Panc1 (cell line): ENCODE results near the gene FOXK1. TPM values are rescaled to one million over a fixed set of nuclear protein-coding genes. Genes with fewer than 3 reads are reported as not detected.

Experiments
- ATAC-seq: fragments of 200-7000 bp; cut with Tn5 transposase; 2 replicates; pipeline ENCODE4 v1.9.1; 2020; ENCODE audit warnings: mild to moderate bottlenecking, moderate library complexity
- BruUV-seq: library from RNA; stranded (reverse); fragments of 400-500 nt; replicated peaks from 2 replicates; lab custom pipeline; 2021; lab: Mats Ljungman, UMichigan
- CTCF ChIA-PET: fragments of 300-600 bp; sonication (Branson Sonifier 250); formaldehyde crosslinking; loops from one replicate; lab custom pipeline; 2022; ENCODE audit warnings: antibody characterized with exemption; lab: Charles Lee
- POLR2A ChIA-PET: fragments of 300-600 bp; sonication (Branson Sonifier 250); formaldehyde crosslinking; loops from one replicate; lab custom pipeline; 2022; ENCODE audit warnings: antibody characterized with exemption; lab: Charles Lee
- DNase-seq: peaks from one replicate; pipeline ENCODE4 v3.0.0-alpha.2; 2010; ENCODE audit warnings: low read depth, low spot score
- H3K27ac ChIP-seq: 2 replicates; pipeline ENCODE4 v1.5.1; 2011; ENCODE audit warnings: mild to moderate bottlenecking, low read length, inconsistent platforms
- H3K27me3 ChIP-seq: fragments of 200-500 bp; sonication (Bioruptor generic); 2 replicates; pipeline ENCODE4 v1.6.0; 2014; ENCODE audit warnings: low read length, inconsistent platforms; ENCODE audit not compliant: control insufficient read depth, insufficient read depth
- H3K36me3 ChIP-seq: fragments of 200-500 bp; sonication (Bioruptor generic); 2 replicates; pipeline ENCODE4 v1.5.1; 2014; ENCODE audit warnings: inconsistent platforms, mild to moderate bottlenecking, low read length, moderate library complexity; ENCODE audit not compliant: control insufficient read depth, insufficient read depth
- H3K4me1 ChIP-seq: 2 replicates; pipeline ENCODE4 v1.5.1; 2011; ENCODE audit warnings: inconsistent platforms, mild to moderate bottlenecking, low read length, moderate library complexity; ENCODE audit not compliant: control insufficient read depth, insufficient read depth
- H3K4me3 ChIP-seq, 2 experiments: 2 replicates each; pipeline ENCODE4 v1.5.1; 2011 to 2012; ENCODE audit warnings: low read depth in 2 of 2, low read length in 2 of 2, mild to moderate bottlenecking in 2 of 2, inconsistent platforms in 1 of 2, moderate library complexity in 1 of 2
- H3K9me3 ChIP-seq: fragments of 200-500 bp; sonication (Bioruptor generic); 2 replicates; pipeline ENCODE4 v1.5.1; 2014; ENCODE audit warnings: low read depth, mild to moderate bottlenecking, inconsistent platforms, low read length, moderate library complexity; ENCODE audit not compliant: control insufficient read depth, insufficient read depth
- POLR2AphosphoS5 ChIP-seq: IDR thresholded peaks from 2 replicates; pipeline ENCODE4 v1.6.1; 2012; ENCODE audit warnings: mild to moderate bottlenecking, low read depth, low read length, moderate library complexity
- REST ChIP-seq, 2 experiments: IDR thresholded peaks; 2 replicates each; pipeline ENCODE4 v1.6.1; 2011 to 2012; ENCODE audit warnings: low read depth in 2 of 2, control low read depth in 1 of 2, low read length in 1 of 2, mild to moderate bottlenecking in 1 of 2, moderate library complexity in 1 of 2; ENCODE audit not compliant: insufficient read depth in 1 of 2
- SIN3A ChIP-seq: IDR thresholded peaks from 2 replicates; pipeline ENCODE4 v1.6.1; 2012; ENCODE audit warnings: low read depth, mild to moderate bottlenecking, low read length, moderate library complexity, borderline replicate concordance; ENCODE audit not compliant: insufficient read depth
- TCF7L2 ChIP-seq: IDR thresholded peaks from 2 replicates; pipeline ENCODE4 v1.6.1; 2011; ENCODE audit warnings: mild to moderate bottlenecking, low read depth, low read length, inconsistent platforms
- in situ Hi-C: cut with HindIII; loops from 2 replicates; pipeline ENCODE4 v1.10.0; 2016; ENCODE audit warnings: low sequenced_read_pairs, low pct_unique_long_range_greater_than_20kb
- intact Hi-C: fragments of 100-400 bp; cut with micrococcal nuclease; formaldehyde crosslinking; loops from one replicate; pipeline ENCODE4 v1.10.0; 2022; ENCODE audit not compliant: unreplicated experiment
- total RNA-seq: library from RNA; stranded (reverse); gene quantifications from one replicate; pipeline ENCODE4 v1.2.1, GENCODE V29; 2021; ENCODE audit not compliant: unreplicated experiment
- TF ChIP-seq, protein P1 (sequence below): fragments of 450-650 bp; IDR thresholded peaks from 2 replicates; pipeline ENCODE4 v1.5.1; 2017; ENCODE audit warnings: mild to moderate bottlenecking

Gene FOXK1
- total RNA-seq, 1 experiment from 2014 or later: 72.7 TPM

DNA sequence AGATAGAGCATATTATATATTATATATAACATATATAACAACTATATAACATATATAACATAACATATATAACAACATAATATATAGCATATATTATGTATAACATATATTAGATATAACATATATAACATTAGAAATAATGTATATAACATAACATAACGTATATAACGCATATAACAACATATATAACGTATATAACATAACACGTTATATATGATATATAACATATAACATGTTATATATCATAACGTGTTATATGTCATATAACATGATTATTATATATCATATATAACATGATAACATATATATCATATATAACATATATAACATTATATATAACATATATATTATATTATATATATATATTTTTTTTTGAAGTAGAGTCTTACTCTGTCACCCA, 97.0 kb downstream of the FOXK1 start:
- no peak for TF ChIP-seq SIN3A
- no peak for TF ChIP-seq REST (IDR thresholded peaks at IDR 0.05; ENCODE audit: insufficient read depth in 1 of 2, low read depth in 2 of 2, low read length in 1 of 2)
- no peak for TF ChIP-seq TCF7L2
- no peak for TF ChIP-seq POLR2AphosphoS5
- TF ChIP-seq, protein P1, sequence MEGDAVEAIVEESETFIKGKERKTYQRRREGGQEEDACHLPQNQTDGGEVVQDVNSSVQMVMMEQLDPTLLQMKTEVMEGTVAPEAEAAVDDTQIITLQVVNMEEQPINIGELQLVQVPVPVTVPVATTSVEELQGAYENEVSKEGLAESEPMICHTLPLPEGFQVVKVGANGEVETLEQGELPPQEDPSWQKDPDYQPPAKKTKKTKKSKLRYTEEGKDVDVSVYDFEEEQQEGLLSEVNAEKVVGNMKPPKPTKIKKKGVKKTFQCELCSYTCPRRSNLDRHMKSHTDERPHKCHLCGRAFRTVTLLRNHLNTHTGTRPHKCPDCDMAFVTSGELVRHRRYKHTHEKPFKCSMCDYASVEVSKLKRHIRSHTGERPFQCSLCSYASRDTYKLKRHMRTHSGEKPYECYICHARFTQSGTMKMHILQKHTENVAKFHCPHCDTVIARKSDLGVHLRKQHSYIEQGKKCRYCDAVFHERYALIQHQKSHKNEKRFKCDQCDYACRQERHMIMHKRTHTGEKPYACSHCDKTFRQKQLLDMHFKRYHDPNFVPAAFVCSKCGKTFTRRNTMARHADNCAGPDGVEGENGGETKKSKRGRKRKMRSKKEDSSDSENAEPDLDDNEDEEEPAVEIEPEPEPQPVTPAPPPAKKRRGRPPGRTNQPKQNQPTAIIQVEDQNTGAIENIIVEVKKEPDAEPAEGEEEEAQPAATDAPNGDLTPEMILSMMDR: no peak
- BruUV-seq: no TSS peak
- ATAC-seq (no peak), DNase-seq (no peak)
- Histone ChIP-seq H3K4me3 (no peak overlapping the region), H3K27ac (no peak overlapping the region), H3K36me3 (no peaks in the 10 kb centered on the region), H3K27me3 (no peaks in the 10 kb centered on the region), H3K9me3 (no peaks in the 10 kb centered on the region), H3K4me1 (peaks cover 13% of the 10 kb centered on the region)
- in situ Hi-C loops (no loop called here), intact Hi-C loops (no loop called here)
- POLR2A ChIA-PET: no interaction called here
- CTCF ChIA-PET: no interaction called here

DNA sequence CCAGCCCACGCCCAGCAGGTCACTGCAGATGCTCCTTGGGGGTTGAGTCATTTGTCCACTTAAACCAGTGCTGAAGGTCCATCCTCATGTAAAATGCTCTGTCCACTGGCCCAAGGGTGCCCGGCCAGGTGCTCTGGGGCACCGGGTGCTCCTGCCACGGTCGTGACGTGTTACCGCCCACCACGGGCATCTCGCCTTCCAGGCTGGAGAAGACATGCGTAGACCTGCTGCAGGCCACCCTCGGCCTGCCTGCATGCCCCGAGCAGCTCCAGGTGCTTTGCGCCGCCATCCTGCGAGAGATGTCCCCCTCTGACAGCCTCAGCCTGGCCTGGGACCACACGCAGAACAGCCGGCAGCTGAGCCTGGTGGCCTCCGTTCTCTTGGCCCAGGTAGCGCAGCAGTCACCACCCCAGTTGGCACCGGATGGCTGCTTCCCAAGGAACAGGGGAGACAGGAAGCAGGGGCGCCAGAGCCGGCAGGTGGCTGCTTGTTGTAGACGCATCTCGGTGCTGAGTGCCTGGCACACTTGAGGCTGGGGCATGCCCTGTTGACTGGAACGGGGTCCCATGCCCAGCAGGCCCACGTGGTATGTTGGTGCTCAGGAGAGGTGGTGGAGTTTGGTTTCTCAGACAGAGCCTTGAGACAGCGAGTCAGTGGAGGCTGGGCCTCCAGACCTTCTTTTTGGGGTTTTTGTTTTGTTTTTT, 99.4 kb downstream of the FOXK1 start:
- H3K9me3 ChIP-seq: no peaks in the 10 kb centered on the region
- H3K27ac ChIP-seq: no peak overlapping the region
- ChIA-PET POLR2A (no interaction called here), CTCF (no interaction called here)
- H3K27me3 ChIP-seq: no peaks in the 10 kb centered on the region
- peaks cover 5% of the 10 kb centered on the region for H3K4me1 ChIP-seq
- ATAC-seq: no peak
- in situ Hi-C loops (no loop called here), intact Hi-C loops (no loop called here)
- DNase-seq: no peak
- H3K4me3 ChIP-seq: no peak overlapping the region
- no peaks in the 10 kb centered on the region for H3K36me3 ChIP-seq
- TF ChIP-seq REST (IDR thresholded peaks at IDR 0.05; ENCODE audit: insufficient read depth in 1 of 2, low read depth in 2 of 2, low read length in 1 of 2) (no peak), TCF7L2 (no peak), SIN3A (no peak), POLR2AphosphoS5 (no peak)
- TF ChIP-seq, protein P1: no peak
- BruUV-seq: no TSS peak
